GM18507 (cell line): Measurements from ENCODE around the gene BICC1.
"Not testable (repeated sequence)": the region's sequence is repeated elsewhere in the genome, so short reads cannot be mapped to it uniquely, and the experiment has no call there.

Source experiments
- DNase-seq: peaks from one replicate; pipeline ENCODE4 v3.0.0; 2011; ENCODE audit warnings: low read depth; ENCODE audit not compliant: insufficient read length; ENCODE audit errors: extremely low spot score
- FAIRE-seq: peaks from 2 replicates; lab custom pipeline; 2011; peaks lifted over from hg19 to GRCh38; lab: Jason Lieb, UNC

BICC1 gene

GRCh38 chr10:58856508-58857240, 344.0 kb downstream of the BICC1 start:
- no peak for DNase-seq
- no peak for FAIRE-seq

GRCh38 chr10:58857251-58857805, 344.7 kb downstream of the BICC1 start:
- DNase-seq (no peak), FAIRE-seq (no peak)

GRCh38 chr10:58858123-58858522, 345.5 kb downstream of the BICC1 start:
- not testable (repeated sequence) for DNase-seq, FAIRE-seq

GRCh38 chr10:58859526-58859925, 346.9 kb downstream of the BICC1 start:
- no peak for FAIRE-seq
- no peak for DNase-seq

- DNase-seq (no peak), FAIRE-seq (no peak)
Measured at GRCh38 chr10:58867683-58868082, 355.0 kb downstream of the BICC1 start.

GRCh38 chr10:58868736-58869435, 356.2 kb downstream of the BICC1 start:
- no peak for FAIRE-seq
- DNase-seq = no peak

GRCh38 chr10:58870070-58870469, 357.4 kb downstream of the BICC1 start:
- no peak for DNase-seq
- no peak for FAIRE-seq

GRCh38 chr10:58873161-58873560, 360.5 kb downstream of the BICC1 start:
- no peak for FAIRE-seq
- DNase-seq = no peak
